Measurements from ENCODE around the gene DDX1.
"Not testable (repeated sequence)": the region's sequence is repeated elsewhere in the genome, so short reads cannot be mapped to it uniquely, and the experiment has no call there.

DDX1 gene

GRCh38 chr2:15591692-15592463 is at the start of gene DDX1:
Gene DDX1 (plus strand): TSS chr2:15591868. CDS start chr2:15591934, 66 bp downstream.
- no peak for TF ChIP-seq CTCF (IDR thresholded peaks at IDR 0.05; ENCODE audit: low read depth, low read length)
- DNase-seq (ENCODE audit: extremely low read depth, low read depth) = peak; percentile 57

GRCh38 chr2:15542269-15542668 is 49.4 kb upstream of the DDX1 start:
- not testable (repeated sequence) for DNase-seq (ENCODE audit: extremely low read depth, low read depth)

- DNase-seq (ENCODE audit: extremely low read depth, low read depth) = no peak
- TF ChIP-seq CTCF (IDR thresholded peaks at IDR 0.05; ENCODE audit: low read depth, low read length) = no peak
Measured at GRCh38 chr2:15543053-15543452, 48.6 kb upstream of the DDX1 start.

GRCh38 chr2:15543541-15543940 is 48.1 kb upstream of the DDX1 start:
- no peak for TF ChIP-seq CTCF (IDR thresholded peaks at IDR 0.05; ENCODE audit: low read depth, low read length)
- DNase-seq (ENCODE audit: extremely low read depth, low read depth) = no peak

GRCh38 chr2:15544227-15544626 is 47.4 kb upstream of the DDX1 start:
- TF ChIP-seq CTCF (IDR thresholded peaks at IDR 0.05; ENCODE audit: low read depth, low read length) = no peak
- DNase-seq (ENCODE audit: extremely low read depth, low read depth) = no peak

GRCh38 chr2:15546297-15547098 is 45.2 kb upstream of the DDX1 start:
- TF ChIP-seq CTCF (IDR thresholded peaks at IDR 0.05; ENCODE audit: low read depth, low read length) = no peak
- no peak for DNase-seq (ENCODE audit: extremely low read depth, low read depth)

GRCh38 chr2:15547115-15547876 is 44.4 kb upstream of the DDX1 start:
- DNase-seq (ENCODE audit: extremely low read depth, low read depth) = no peak
- TF ChIP-seq CTCF (IDR thresholded peaks at IDR 0.05; ENCODE audit: low read depth, low read length) = no peak
